OCI-LY3 (cell line): ENCODE measurements around the gene IMPG1.

Experiments used
- CTCF ChIP-seq: fragments of 200-600, 300-600 bp; sonication (generic); IDR thresholded peaks from 2 replicates; pipeline ENCODE4 v1.5.1; 2014; ENCODE audit warnings: antibody characterized with exemption, low read length, low read depth
- EZH2phosphoT487 ChIP-seq: fragments of 200-600 bp; shearing (Covaris generic); IDR thresholded peaks from 2 replicates; pipeline ENCODE4 v1.6.1; 2018; ENCODE audit warnings: antibody characterized with exemption, mixed run types, low read depth

- TF ChIP-seq CTCF (no peak), EZH2phosphoT487 (no peak)
Observed at GRCh38 chr6:75913040-75913439, 159.4 kb downstream of the IMPG1 start.
